ENCODE data around the gene ENDOU. TPM values are rescaled to one million over a fixed set of nuclear protein-coding genes. Genes with fewer than 3 reads are reported as not detected.

ENDOU gene
- total and polyA plus RNA-seq, 4 donors, result 0.07 to 0.45 (median 0.31) TPM; not detected in 1

GRCh38 chr12:47753021-47754001 is 28.0 kb upstream of the ENDOU start:
- peak; percentile 59 to 75 (median 61) for DNase-seq
- WGBS, 2 donors, result 44 to 59% methylated on average over 11 of the region's 11 CpGs
- peaks cover 9 to 30% (median 17%) of the 10 kb centered on the region in 5 donors for H3K4me1 ChIP-seq (ENCODE audit: control insufficient read depth in 5 of 5, insufficient read depth in 5 of 5, low read length in 5 of 5)
- TF ChIP-seq, protein P1, sequence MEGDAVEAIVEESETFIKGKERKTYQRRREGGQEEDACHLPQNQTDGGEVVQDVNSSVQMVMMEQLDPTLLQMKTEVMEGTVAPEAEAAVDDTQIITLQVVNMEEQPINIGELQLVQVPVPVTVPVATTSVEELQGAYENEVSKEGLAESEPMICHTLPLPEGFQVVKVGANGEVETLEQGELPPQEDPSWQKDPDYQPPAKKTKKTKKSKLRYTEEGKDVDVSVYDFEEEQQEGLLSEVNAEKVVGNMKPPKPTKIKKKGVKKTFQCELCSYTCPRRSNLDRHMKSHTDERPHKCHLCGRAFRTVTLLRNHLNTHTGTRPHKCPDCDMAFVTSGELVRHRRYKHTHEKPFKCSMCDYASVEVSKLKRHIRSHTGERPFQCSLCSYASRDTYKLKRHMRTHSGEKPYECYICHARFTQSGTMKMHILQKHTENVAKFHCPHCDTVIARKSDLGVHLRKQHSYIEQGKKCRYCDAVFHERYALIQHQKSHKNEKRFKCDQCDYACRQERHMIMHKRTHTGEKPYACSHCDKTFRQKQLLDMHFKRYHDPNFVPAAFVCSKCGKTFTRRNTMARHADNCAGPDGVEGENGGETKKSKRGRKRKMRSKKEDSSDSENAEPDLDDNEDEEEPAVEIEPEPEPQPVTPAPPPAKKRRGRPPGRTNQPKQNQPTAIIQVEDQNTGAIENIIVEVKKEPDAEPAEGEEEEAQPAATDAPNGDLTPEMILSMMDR (IDR thresholded peaks at IDR 0.05; ENCODE audit: control extremely low read depth, extremely low read depth), result no peak
- H3K36me3 ChIP-seq (ENCODE audit: control insufficient read depth in 4 of 4, insufficient read depth in 4 of 4, low read length in 4 of 4), result peaks cover 0 to 15% (median 0%) of the 10 kb centered on the region in 4 donors
- H3K4me3 ChIP-seq, result no peak overlapping the region
- no peak overlapping the region for H3K9ac ChIP-seq (ENCODE audit: insufficient read depth in 1 of 2, low read length in 2 of 2)
- H3K9me3 ChIP-seq (ENCODE audit: control insufficient read depth in 4 of 4, insufficient read depth in 3 of 4, low read length in 3 of 4), result no peaks in the 10 kb centered on the region
- H3K27me3 ChIP-seq (ENCODE audit: control insufficient read depth in 3 of 3, insufficient read depth in 3 of 3, low read length in 2 of 3), result no peaks in the 10 kb centered on the region
- H3K27ac ChIP-seq (ENCODE audit: low read depth in 1 of 2, low read length in 1 of 2), result peak overlapping the region; percentile 68 to 92
- ATAC-seq (ENCODE audit: insufficient read depth, low FRiP score), result peak; percentile 37

GRCh38 chr12:47752552-47752951 is 27.3 kb upstream of the ENDOU start:
- WGBS, 2 donors, result 75 to 87% methylated on average over 7 of the region's 7 CpGs
- Histone ChIP-seq H3K4me3 (no peak overlapping the region), H3K27me3 (ENCODE audit: control insufficient read depth in 3 of 3, insufficient read depth in 3 of 3, low read length in 2 of 3) (no peaks in the 10 kb centered on the region), H3K27ac (ENCODE audit: low read depth in 1 of 2, low read length in 1 of 2) (peak overlapping the region; percentile 64 to 92), H3K9me3 (ENCODE audit: control insufficient read depth in 4 of 4, insufficient read depth in 3 of 4, low read length in 3 of 4) (no peaks in the 10 kb centered on the region), H3K36me3 (ENCODE audit: control insufficient read depth in 4 of 4, insufficient read depth in 4 of 4, low read length in 4 of 4) (peaks cover 0 to 19% (median 0%) of the 10 kb centered on the region in 4 donors), H3K4me1 (ENCODE audit: control insufficient read depth in 5 of 5, insufficient read depth in 5 of 5, low read length in 5 of 5) (peaks cover 7 to 25% (median 13%) of the 10 kb centered on the region in 5 donors), H3K9ac (ENCODE audit: insufficient read depth in 1 of 2, low read length in 2 of 2) (no peak overlapping the region)
- TF ChIP-seq, protein P1 (IDR thresholded peaks at IDR 0.05; ENCODE audit: control extremely low read depth, extremely low read depth), result no peak
- ATAC-seq (ENCODE audit: insufficient read depth, low FRiP score) (no peak), DNase-seq (no peak)

DNA sequence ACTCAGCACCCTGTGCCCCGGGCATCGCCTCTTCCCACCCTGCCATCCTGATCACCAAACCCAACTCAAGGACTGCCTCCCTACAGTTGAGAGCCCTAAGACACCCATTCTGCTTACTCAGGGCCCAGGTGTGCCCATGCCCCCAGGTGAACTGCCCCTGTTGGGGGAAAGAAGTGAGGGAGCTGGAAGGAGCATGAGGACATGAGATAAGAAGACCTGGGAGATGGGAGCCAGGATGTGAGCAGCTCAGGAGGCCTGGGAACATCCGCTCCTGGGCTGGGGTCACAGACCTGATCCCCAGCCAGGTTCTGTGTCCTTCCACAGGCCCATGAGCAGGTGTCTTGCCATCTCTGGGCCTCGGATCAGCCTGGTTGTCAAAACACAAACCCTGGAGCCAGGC is 26.8 kb upstream of the ENDOU start:
- no peaks in the 10 kb centered on the region for H3K9me3 ChIP-seq (ENCODE audit: control insufficient read depth in 4 of 4, insufficient read depth in 3 of 4, low read length in 3 of 4)

More for the DNA sequence above, 26.8 kb upstream of the ENDOU start:
- Histone ChIP-seq H3K27ac (ENCODE audit: low read depth in 1 of 2, low read length in 1 of 2) (no peak overlapping the region), H3K9ac (ENCODE audit: insufficient read depth in 1 of 2, low read length in 2 of 2) (no peak overlapping the region), H3K36me3 (ENCODE audit: control insufficient read depth in 4 of 4, insufficient read depth in 4 of 4, low read length in 4 of 4) (peaks cover 0 to 21% (median 0%) of the 10 kb centered on the region in 4 donors), H3K4me1 (ENCODE audit: control insufficient read depth in 5 of 5, insufficient read depth in 5 of 5, low read length in 5 of 5) (peaks cover 7 to 23% (median 13%) of the 10 kb centered on the region in 5 donors), H3K27me3 (ENCODE audit: control insufficient read depth in 3 of 3, insufficient read depth in 3 of 3, low read length in 2 of 3) (no peaks in the 10 kb centered on the region), H3K4me3 (no peak overlapping the region)
- ATAC-seq (ENCODE audit: insufficient read depth, low FRiP score) (no peak), DNase-seq (no peak)
- WGBS, 2 donors, result 89 to 96% methylated on average over 4 of the region's 4 CpGs
- TF ChIP-seq, protein P1 (IDR thresholded peaks at IDR 0.05; ENCODE audit: control extremely low read depth, extremely low read depth), result no peak

Measured in lung (tissue), 12 donors.